Omental fat pad (tissue), 4 donors: ENCODE measurements around the gene LACRT. TPM values are rescaled to one million over a fixed set of nuclear protein-coding genes. Genes with fewer than 3 reads are reported as not detected.
"Not testable (repeated sequence)": the region's sequence is repeated elsewhere in the genome, so short reads cannot be mapped to it uniquely, and the experiment has no call there.

Experiments used
- ATAC-seq: fragments of 150-250 bp; one replicate; pipeline ENCODE4 v1.9.1; 2016; ENCODE audit warnings: mild to moderate bottlenecking, moderate library complexity; ENCODE audit not compliant: low FRiP score
- DNase-seq: peaks from one replicate; pipeline ENCODE4 v3.0.0-alpha.2; 2019; ENCODE audit warnings: low spot score
- total RNA-seq, 4 donors: library from RNA; depleted of rRNA; stranded (reverse); fragments of >200 nt; gene quantifications; one replicate each; pipeline ENCODE4 v1.1.0, GENCODE V29; 2016
- TF ChIP-seq, protein P1 (sequence below), 3 donors: fragments of 450-650 bp; IDR thresholded peaks; one replicate each; pipeline ENCODE4 v1.5.1; 2016 to 2017; ENCODE audit warnings: antibody characterized with exemption in 3 of 3, mild to moderate bottlenecking in 3 of 3, moderate library complexity in 2 of 3

The LACRT gene
- total RNA-seq = not detected

DNA sequence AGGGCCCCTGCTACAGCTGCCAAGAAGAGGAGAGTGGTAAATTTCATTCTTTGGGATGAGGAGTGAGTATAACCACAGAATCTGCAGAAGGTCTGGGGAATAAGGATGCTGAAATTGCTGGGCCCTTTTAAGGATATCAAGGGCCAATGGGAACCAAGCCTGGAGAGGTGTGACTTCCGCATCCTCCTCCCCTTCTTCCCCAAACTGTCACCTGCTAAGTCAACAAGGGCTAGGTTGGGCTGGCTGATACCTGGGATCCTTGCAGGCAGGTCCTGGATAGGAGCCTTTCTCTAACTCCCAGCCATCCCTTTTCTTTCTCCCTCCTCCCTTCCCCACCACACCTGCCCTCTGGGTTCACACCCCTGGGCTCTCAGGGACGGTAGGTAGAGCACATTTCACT is at the start of gene LACRT:
Gene LACRT (minus strand): TSS at position 101 of the 400 bp plus-strand sequence. CDS start 54 bp downstream, at position 47.
- no peak for ATAC-seq
- DNase-seq = no peak
- TF ChIP-seq, protein P1, sequence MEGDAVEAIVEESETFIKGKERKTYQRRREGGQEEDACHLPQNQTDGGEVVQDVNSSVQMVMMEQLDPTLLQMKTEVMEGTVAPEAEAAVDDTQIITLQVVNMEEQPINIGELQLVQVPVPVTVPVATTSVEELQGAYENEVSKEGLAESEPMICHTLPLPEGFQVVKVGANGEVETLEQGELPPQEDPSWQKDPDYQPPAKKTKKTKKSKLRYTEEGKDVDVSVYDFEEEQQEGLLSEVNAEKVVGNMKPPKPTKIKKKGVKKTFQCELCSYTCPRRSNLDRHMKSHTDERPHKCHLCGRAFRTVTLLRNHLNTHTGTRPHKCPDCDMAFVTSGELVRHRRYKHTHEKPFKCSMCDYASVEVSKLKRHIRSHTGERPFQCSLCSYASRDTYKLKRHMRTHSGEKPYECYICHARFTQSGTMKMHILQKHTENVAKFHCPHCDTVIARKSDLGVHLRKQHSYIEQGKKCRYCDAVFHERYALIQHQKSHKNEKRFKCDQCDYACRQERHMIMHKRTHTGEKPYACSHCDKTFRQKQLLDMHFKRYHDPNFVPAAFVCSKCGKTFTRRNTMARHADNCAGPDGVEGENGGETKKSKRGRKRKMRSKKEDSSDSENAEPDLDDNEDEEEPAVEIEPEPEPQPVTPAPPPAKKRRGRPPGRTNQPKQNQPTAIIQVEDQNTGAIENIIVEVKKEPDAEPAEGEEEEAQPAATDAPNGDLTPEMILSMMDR (IDR thresholded peaks at IDR 0.05) = no peak

DNA sequence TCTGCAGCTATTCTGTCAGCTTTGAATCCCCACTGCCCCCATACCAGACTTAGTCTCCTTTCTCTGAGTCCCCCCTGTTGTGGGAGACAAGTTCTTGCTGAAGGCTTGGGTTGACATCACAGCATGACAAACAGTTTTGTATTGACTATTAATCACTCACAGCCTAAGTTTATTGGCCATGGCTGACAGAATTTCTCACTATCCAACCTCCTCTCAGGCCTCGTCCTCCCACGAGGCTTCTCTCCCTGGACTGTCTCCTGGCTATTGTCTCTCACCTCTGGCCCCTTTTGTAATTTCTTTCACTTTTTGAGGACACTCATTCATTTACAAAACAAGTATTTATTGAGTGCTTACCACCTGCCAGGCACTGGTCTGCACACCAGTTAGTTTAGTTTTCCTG is 48.7 kb upstream of the LACRT start:
- DNase-seq = no peak
- TF ChIP-seq, protein P1 (IDR thresholded peaks at IDR 0.05) = no peak
- no peak for ATAC-seq

- no peak for DNase-seq
- ATAC-seq = no peak
These were observed 48.0 kb upstream of the LACRT start for GRCh38 chr12:54682674-54683073.

GRCh38 chr12:54680374-54680773 is 45.7 kb upstream of the LACRT start:
- TF ChIP-seq, protein P1 (IDR thresholded peaks at IDR 0.05) = no peak
- DNase-seq (no peak), ATAC-seq (no peak)

More at GRCh38 chr12:54682674-54683073, 48.0 kb upstream of the LACRT start:
- TF ChIP-seq, protein P1 (IDR thresholded peaks at IDR 0.05) = no peak

GRCh38 chr12:54678131-54678530 is 43.4 kb upstream of the LACRT start:
- TF ChIP-seq, protein P1 (IDR thresholded peaks at IDR 0.05) = no peak

DNA sequence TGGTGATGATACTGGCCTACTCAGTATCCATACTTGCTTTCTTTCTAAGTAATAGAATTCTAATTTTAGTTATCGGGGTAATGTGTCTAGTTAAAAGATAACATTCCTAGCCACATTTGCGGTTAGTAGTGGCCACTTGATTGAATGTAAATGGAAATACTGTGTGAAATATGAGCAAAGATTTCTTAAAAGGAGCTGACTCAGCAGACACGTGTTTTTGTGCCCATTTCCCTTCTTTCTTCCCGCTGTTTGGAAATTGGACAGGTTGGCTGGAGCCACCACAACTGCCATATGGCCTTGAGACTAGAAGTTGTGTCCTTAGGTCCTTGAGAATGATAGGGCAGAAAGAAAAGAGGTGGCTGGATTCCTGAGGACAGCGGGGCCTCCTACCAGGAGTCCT is 33.2 kb upstream of the LACRT start:
- ATAC-seq = no peak
- no peak for DNase-seq
- TF ChIP-seq, protein P1 (IDR thresholded peaks at IDR 0.05) = no peak

More at GRCh38 chr12:54678131-54678530, 43.4 kb upstream of the LACRT start:
- DNase-seq = no peak
- ATAC-seq = no peak

- ATAC-seq (no peak), DNase-seq (no peak)
- TF ChIP-seq, protein P1 (IDR thresholded peaks at IDR 0.05) = no peak
These were observed 31.3 kb upstream of the LACRT start for GRCh38 chr12:54666008-54666407.

- not testable (repeated sequence) for DNase-seq, ATAC-seq
These were observed 30.4 kb upstream of the LACRT start for GRCh38 chr12:54665022-54665635.
